Left lung (tissue), 14 donors: ENCODE data around the gene CAND2. TPM values are rescaled to one million over a fixed set of nuclear protein-coding genes. Genes with fewer than 3 reads are reported as not detected.
A peak's percentile ranks its signal among the peaks of the same experiment; 100 is the strongest.

Experiments
- ATAC-seq: fragments of 200-7000 bp; cut with Tn5 transposase; one replicate; pipeline ENCODE4 v1.9.1; 2020; ENCODE audit warnings: moderate library complexity
- DNase-seq, 4 donors: peaks; one replicate each; pipeline ENCODE4 v3.0.0-alpha.2; 2013 to 2020
- H3K27ac ChIP-seq, 2 donors: fragments of 200-600 bp; sonication (generic) in 1 of 2; one replicate each; pipeline versions ENCODE4 v1.5.0 to v1.8.0; 2020 to 2021
- H3K27me3 ChIP-seq, 2 donors: fragments of 200-600 bp; sonication (generic) in 1 of 2; one replicate each; pipeline versions ENCODE4 v1.5.0 to v1.8.0; 2020 to 2021
- H3K36me3 ChIP-seq, 2 donors: fragments of 200-600 bp; sonication (generic) in 1 of 2; one replicate each; pipeline versions ENCODE4 v1.5.0 to v1.8.0; 2020 to 2021
- H3K4me1 ChIP-seq, 2 donors: fragments of 200-600 bp; one replicate each; pipeline ENCODE4 v1.8.0; 2021
- H3K4me3 ChIP-seq, 2 donors: fragments of 200-600 bp; sonication (generic) in 1 of 2; one replicate each; pipeline versions ENCODE4 v1.5.0 to v1.8.0; 2020 to 2021; ENCODE audit warnings: mild to moderate bottlenecking in 1 of 2
- H3K9me3 ChIP-seq, 2 donors: fragments of 200-600 bp; sonication (generic) in 1 of 2; one replicate each; pipeline versions ENCODE4 v1.5.0 to v1.8.0; 2020 to 2021
- CTCF ChIP-seq, 2 donors: fragments of 200-600 bp; sonication (generic) in 1 of 2; IDR thresholded peaks; one replicate each; pipeline versions ENCODE4 v1.5.0 to v1.8.0; 2021; ENCODE audit warnings: antibody characterized with exemption in 2 of 2
- intact Hi-C, 2 donors: fragments of 100-400 bp; cut with DNase I; formaldehyde crosslinking; loops; one replicate each; pipeline versions ENCODE4 v1.11.2 to v1.14.2; 2022
- long read RNA-seq, 12 donors: library from polyadenylated mRNA in 2 of 12; unstranded in 2 of 12; transcript quantifications; one replicate each; pipeline ENCODE4 v2.0.0 and lab custom pipeline, GENCODE V29; 2019 to 2026
- polyA plus RNA-seq, 6 donors: library from polyadenylated mRNA; unstranded; fragments of 120-200 nt; gene quantifications; one replicate each; pipeline ENCODE4 v1.2.1, GENCODE V29; 2013; ENCODE audit not compliant: insufficient read length in 6 of 6
- total RNA-seq, 2 donors: library from RNA; stranded (reverse); fragmentation: NEBNext Ultra II Directional; extraction: Animal tissue kit (Norgen Biotek cat#: 25700); gene quantifications; one replicate each; pipeline ENCODE4 v1.2.1, GENCODE V29; 2021
- donor health status: DM: no; HTN: yes; CAD: no.
- donor health status: DM: no; HTN: no; CAD: no.

CAND2 gene
- total RNA-seq = 1 to 10 TPM; 3.7 to 7.8 TPM
- polyA plus RNA-seq = 1 to 10 TPM; 5.2 to 8.8 (median 6.8) TPM
- long read RNA-seq, donor 1, full-length matches to known transcripts = 1 of 9,262 reads
- long read RNA-seq, donor 1, partial matches to known transcripts = 9,040 of 9,262 reads
- long read RNA-seq, donor 1, other reads (novel, unspliced or antisense) = 221 of 9,262 reads
- long read RNA-seq, donor 2, partial matches to known transcripts = 9,052 of 9,237 reads
- long read RNA-seq, donor 2, other reads (novel, unspliced or antisense) = 185 of 9,237 reads
- long read RNA-seq, donor 3, full-length matches to known transcripts = 2 of 2 reads
- long read RNA-seq, donor 3, partial matches to known transcripts = 0 of 2 reads
- long read RNA-seq, donor 3, other reads (novel, unspliced or antisense) = 0 of 2 reads
- long read RNA-seq, donor 4 = 0 reads
- long read RNA-seq, donor 5, full-length matches to known transcripts = 1 of 7,565 reads
- long read RNA-seq, donor 5, partial matches to known transcripts = 7,399 of 7,565 reads
- long read RNA-seq, donor 5, other reads (novel, unspliced or antisense) = 165 of 7,565 reads
- long read RNA-seq, donor 6, full-length matches to known transcripts = 1 of 6,981 reads
- long read RNA-seq, donor 6, partial matches to known transcripts = 6,845 of 6,981 reads
- long read RNA-seq, donor 6, other reads (novel, unspliced or antisense) = 135 of 6,981 reads
- long read RNA-seq, donor 7, full-length matches to known transcripts = 1 of 6,363 reads
- long read RNA-seq, donor 7, partial matches to known transcripts = 6,256 of 6,363 reads
- long read RNA-seq, donor 7, other reads (novel, unspliced or antisense) = 106 of 6,363 reads
- long read RNA-seq, donor 8, partial matches to known transcripts = 5,748 of 5,880 reads
- long read RNA-seq, donor 8, other reads (novel, unspliced or antisense) = 132 of 5,880 reads
- long read RNA-seq, donor 9 = 0 reads
- long read RNA-seq, donor 10 = 0 reads
- long read RNA-seq, donor 11, partial matches to known transcripts = 4,562 of 4,652 reads
- long read RNA-seq, donor 11, other reads (novel, unspliced or antisense) = 90 of 4,652 reads
- long read RNA-seq, donor 12, partial matches to known transcripts = 6,904 of 7,066 reads
- long read RNA-seq, donor 12, other reads (novel, unspliced or antisense) = 162 of 7,066 reads

- intact Hi-C loops = no loop called here
- H3K27me3 ChIP-seq = peaks cover 0 to 28% of the 10 kb centered on the region in 2 donors
- peak within 1 kb of the TSS; percentile 49 for H3K4me3 ChIP-seq
- peak within 1 kb of the TSS; percentile 19 to 37 for H3K27ac ChIP-seq
- DNase-seq = peak; percentile 57 to 84 (median 74)
- no peaks in the 10 kb centered on the region for H3K9me3 ChIP-seq
- peaks cover 0 to 4% of the 10 kb centered on the region in 2 donors for H3K4me1 ChIP-seq
- no peak for TF ChIP-seq CTCF (IDR thresholded peaks at IDR 0.05)
- no peaks in the 10 kb centered on the region for H3K36me3 ChIP-seq
- peak; percentile 92 for ATAC-seq
Measured at GRCh38 chr3:12796171-12797123, at the start of gene CAND2. Gene CAND2 (plus strand): TSS chr3:12796680. CDS start chr3:12796721, 41 bp downstream.

- H3K36me3 ChIP-seq = no peaks in the 10 kb centered on the region
- no peaks in the 10 kb centered on the region for H3K9me3 ChIP-seq
- intact Hi-C loops = no loop called here
- no peak for TF ChIP-seq CTCF (IDR thresholded peaks at IDR 0.05)
- no peak overlapping the region for H3K27ac ChIP-seq
- ATAC-seq (no peak), DNase-seq (no peak)
- no peaks in the 10 kb centered on the region for H3K27me3 ChIP-seq
- H3K4me1 ChIP-seq = peaks cover 0 to 5% of the 10 kb centered on the region in 2 donors
- no peak overlapping the region for H3K4me3 ChIP-seq
Measured at GRCh38 chr3:12748477-12748876, 48.0 kb upstream of the CAND2 start.

GRCh38 chr3:12750223-12750622 is 46.3 kb upstream of the CAND2 start:
- Histone ChIP-seq H3K4me1 (peaks cover 0 to 5% of the 10 kb centered on the region in 2 donors), H3K36me3 (no peaks in the 10 kb centered on the region), H3K27me3 (no peaks in the 10 kb centered on the region), H3K9me3 (no peaks in the 10 kb centered on the region), H3K27ac (peak overlapping the region in 1 of 2 donors; percentile 30), H3K4me3 (no peak overlapping the region)
- ATAC-seq = peak; percentile 81
- peak in 1 of 4 donors; percentile 51 for DNase-seq
- TF ChIP-seq CTCF (IDR thresholded peaks at IDR 0.05) = no peak
- intact Hi-C loops = no loop called here

GRCh38 chr3:12750658-12751071 is 45.8 kb upstream of the CAND2 start:
- no peak overlapping the region for H3K4me3 ChIP-seq
- H3K36me3 ChIP-seq = no peaks in the 10 kb centered on the region
- peaks cover 0 to 5% of the 10 kb centered on the region in 2 donors for H3K4me1 ChIP-seq
- no peak for TF ChIP-seq CTCF (IDR thresholded peaks at IDR 0.05)
- peak; percentile 52 for ATAC-seq
- H3K27me3 ChIP-seq = no peaks in the 10 kb centered on the region
- DNase-seq = no peak
- H3K27ac ChIP-seq = peak overlapping the region in 1 of 2 donors; percentile 30
- no peaks in the 10 kb centered on the region for H3K9me3 ChIP-seq
- intact Hi-C loops = no loop called here
